ENCODE data around the gene SPI1.

DNA sequence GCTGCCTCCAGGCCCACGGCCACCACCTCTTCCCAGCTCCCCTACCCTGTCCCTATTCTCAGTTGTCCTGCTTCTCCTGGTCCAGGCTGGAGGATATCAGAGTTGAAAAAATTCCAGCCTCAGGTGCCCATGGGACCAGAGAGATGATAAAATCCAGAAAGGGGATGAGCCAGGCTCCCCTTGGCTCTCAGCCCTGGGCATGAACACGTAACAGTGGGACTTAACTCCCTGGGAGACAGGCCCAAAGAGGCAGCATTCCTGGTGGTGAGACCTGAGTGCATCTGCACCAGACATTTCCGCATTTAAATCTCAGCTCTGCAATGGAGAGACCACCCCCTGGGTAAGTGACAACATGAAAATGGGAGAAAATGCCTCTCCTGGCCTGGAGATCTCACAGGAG, 19.7 kb upstream of the SPI1 start:
- TF ChIP-seq, protein P1, sequence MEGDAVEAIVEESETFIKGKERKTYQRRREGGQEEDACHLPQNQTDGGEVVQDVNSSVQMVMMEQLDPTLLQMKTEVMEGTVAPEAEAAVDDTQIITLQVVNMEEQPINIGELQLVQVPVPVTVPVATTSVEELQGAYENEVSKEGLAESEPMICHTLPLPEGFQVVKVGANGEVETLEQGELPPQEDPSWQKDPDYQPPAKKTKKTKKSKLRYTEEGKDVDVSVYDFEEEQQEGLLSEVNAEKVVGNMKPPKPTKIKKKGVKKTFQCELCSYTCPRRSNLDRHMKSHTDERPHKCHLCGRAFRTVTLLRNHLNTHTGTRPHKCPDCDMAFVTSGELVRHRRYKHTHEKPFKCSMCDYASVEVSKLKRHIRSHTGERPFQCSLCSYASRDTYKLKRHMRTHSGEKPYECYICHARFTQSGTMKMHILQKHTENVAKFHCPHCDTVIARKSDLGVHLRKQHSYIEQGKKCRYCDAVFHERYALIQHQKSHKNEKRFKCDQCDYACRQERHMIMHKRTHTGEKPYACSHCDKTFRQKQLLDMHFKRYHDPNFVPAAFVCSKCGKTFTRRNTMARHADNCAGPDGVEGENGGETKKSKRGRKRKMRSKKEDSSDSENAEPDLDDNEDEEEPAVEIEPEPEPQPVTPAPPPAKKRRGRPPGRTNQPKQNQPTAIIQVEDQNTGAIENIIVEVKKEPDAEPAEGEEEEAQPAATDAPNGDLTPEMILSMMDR (IDR thresholded peaks at IDR 0.05; ENCODE audit: extremely low read depth in 1 of 2, insufficient read depth in 1 of 2, low read depth in 1 of 2, low read length in 2 of 2), result no peak
- no peak for TF ChIP-seq GATA2 (IDR thresholded peaks at IDR 0.05; ENCODE audit: insufficient read depth, insufficient read length, low read depth, low read length)
- no peak for TF ChIP-seq POLR2A (IDR thresholded peaks at IDR 0.05; ENCODE audit: low read depth, low read length)
- no peak for TF ChIP-seq FOS (IDR thresholded peaks at IDR 0.05; ENCODE audit: borderline replicate concordance, insufficient read depth, low read length)
- TF ChIP-seq EZH2 (IDR thresholded peaks at IDR 0.05; ENCODE audit: borderline replicate concordance, low read depth, low read length, severe bottlenecking), result no peak
- no peak for TF ChIP-seq POLR2AphosphoS5 (IDR thresholded peaks at IDR 0.05; ENCODE audit: insufficient read depth, low read depth, low read length)
- TF ChIP-seq MYC (IDR thresholded peaks at IDR 0.05; ENCODE audit: low read depth, low read length), result no peak
- TF ChIP-seq, protein P2, sequence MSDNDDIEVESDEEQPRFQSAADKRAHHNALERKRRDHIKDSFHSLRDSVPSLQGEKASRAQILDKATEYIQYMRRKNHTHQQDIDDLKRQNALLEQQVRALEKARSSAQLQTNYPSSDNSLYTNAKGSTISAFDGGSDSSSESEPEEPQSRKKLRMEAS (IDR thresholded peaks at IDR 0.05; ENCODE audit: insufficient read depth, insufficient read length), result no peak
- no peak for TF ChIP-seq JUN (IDR thresholded peaks at IDR 0.05; ENCODE audit: borderline replicate concordance, insufficient read depth, insufficient read length, low read depth)
